Muscle of leg (tissue), 16 donors: ENCODE results near the gene PRR23C. TPM values are rescaled to one million over a fixed set of nuclear protein-coding genes. Genes with fewer than 3 reads are reported as not detected.

Source experiments
- DNase-seq: peaks from one replicate; pipeline ENCODE4 v3.0.0; 2013
- H3K27ac ChIP-seq: one replicate; pipeline ENCODE4 v1.5.1; 2013; ENCODE audit warnings: mild to moderate bottlenecking, low read length, control low read depth
- H3K27me3 ChIP-seq: one replicate; pipeline ENCODE4 v1.6.1; 2013; ENCODE audit warnings: low read length; ENCODE audit not compliant: control insufficient read depth, insufficient read depth
- H3K36me3 ChIP-seq: one replicate; pipeline ENCODE4 v1.6.1; 2013; ENCODE audit warnings: low read length; ENCODE audit not compliant: control insufficient read depth, insufficient read depth
- H3K4me1 ChIP-seq: one replicate; pipeline ENCODE4 v1.6.1; 2013; ENCODE audit warnings: low read length; ENCODE audit not compliant: control insufficient read depth, insufficient read depth
- H3K4me3 ChIP-seq: one replicate; pipeline ENCODE4 v1.5.1; 2013; ENCODE audit warnings: low read length, control low read depth
- H3K9me3 ChIP-seq: replicated peaks from 2 replicates; pipeline ENCODE4 v1.6.1; 2013; ENCODE audit warnings: low read depth, low read length; ENCODE audit not compliant: control insufficient read depth
- WGBS: methylation state at CpG from one replicate; pipeline ENCODE4 v1.1.5; 2013; ENCODE audit warnings: missing lambda C conversion rate; ENCODE audit not compliant: insufficient coverage; 5-methylcytosine and 5-hydroxymethylcytosine counted together
- long read RNA-seq, 11 donors: transcript quantifications; one replicate each; lab custom pipeline, GENCODE V29; 2026
- polyA plus RNA-seq, 8 donors: library from polyadenylated mRNA; unstranded; fragments of 120-200 nt; gene quantifications; one replicate each; pipeline versions ENCODE4 v1.2.1 to v1.2.3, GENCODE V29; 2013; ENCODE audit warnings: inconsistent platforms in 1 of 8, low replicate concordance in 1 of 8; ENCODE audit not compliant: insufficient read length in 8 of 8, insufficient read depth in 1 of 8
- total RNA-seq: library from RNA; stranded (reverse); fragments of 120-200 nt; gene quantifications from one replicate; pipeline ENCODE4 v1.2.4, GENCODE V29; 2013

Gene PRR23C
- total RNA-seq (not detected), polyA plus RNA-seq (not detected)
- long read RNA-seq, donor 1 = 0 reads
- long read RNA-seq, donor 2 = 0 reads
- long read RNA-seq, donor 3 = 0 reads
- long read RNA-seq, donor 4 = 0 reads
- long read RNA-seq, donor 5 = 0 reads
- long read RNA-seq, donor 6 = 0 reads
- long read RNA-seq, donor 7 = 0 reads
- long read RNA-seq, donor 8 = 0 reads
- long read RNA-seq, donor 9 = 0 reads
- long read RNA-seq, donor 10 = 0 reads
- long read RNA-seq, donor 11 = 0 reads

GRCh38 chr3:139044366-139045210 lies at the start of gene PRR23C:
Gene PRR23C, minus strand, starts transcription at chr3:139044892. Its CDS starts 272 bp downstream, at chr3:139044620.
- H3K27ac ChIP-seq = no peak within 1 kb of the TSS
- H3K27me3 ChIP-seq = peaks cover 2% of the 10 kb centered on the region
- no peaks in the 10 kb centered on the region for H3K36me3 ChIP-seq
- DNase-seq = no peak
- H3K4me3 ChIP-seq = no peak within 1 kb of the TSS
- 45% methylated on average over 69 of the region's 77 CpGs for WGBS
- H3K9me3 ChIP-seq = peaks cover 8% of the 10 kb centered on the region
- no peaks in the 10 kb centered on the region for H3K4me1 ChIP-seq

- Histone ChIP-seq H3K27me3 (no peaks in the 10 kb centered on the region), H3K36me3 (no peaks in the 10 kb centered on the region)
Observed at GRCh38 chr3:139093840-139094239, 49.1 kb upstream of the PRR23C start.

GRCh38 chr3:139088462-139089324 lies 44.0 kb upstream of the PRR23C start:
- Histone ChIP-seq H3K36me3 (no peaks in the 10 kb centered on the region), H3K4me3 (no peak overlapping the region), H3K27me3 (no peaks in the 10 kb centered on the region), H3K27ac (no peak overlapping the region), H3K9me3 (no peaks in the 10 kb centered on the region), H3K4me1 (no peaks in the 10 kb centered on the region)
- no peak for DNase-seq
- 68% methylated on average over 5 of the region's 8 CpGs for WGBS

More at GRCh38 chr3:139093840-139094239, 49.1 kb upstream of the PRR23C start:
- Histone ChIP-seq H3K4me3 (no peak overlapping the region), H3K27ac (no peak overlapping the region), H3K4me1 (no peaks in the 10 kb centered on the region), H3K9me3 (no peaks in the 10 kb centered on the region)
- no CpG with 5 or more reads among the region's 1 CpG for WGBS
- DNase-seq = no peak

- DNase-seq = no peak
- Histone ChIP-seq H3K4me1 (no peaks in the 10 kb centered on the region), H3K9me3 (no peaks in the 10 kb centered on the region), H3K36me3 (no peaks in the 10 kb centered on the region), H3K27ac (no peak overlapping the region), H3K27me3 (no peaks in the 10 kb centered on the region), H3K4me3 (no peak overlapping the region)
- WGBS = 67% methylated on average over 2 of the region's 4 CpGs
Observed at GRCh38 chr3:139087621-139088020, 42.9 kb upstream of the PRR23C start.

GRCh38 chr3:139084176-139084575 lies 39.5 kb upstream of the PRR23C start:
- H3K9me3 ChIP-seq = no peaks in the 10 kb centered on the region
- no peak for DNase-seq
- H3K4me3 ChIP-seq = no peak overlapping the region
- no peaks in the 10 kb centered on the region for H3K4me1 ChIP-seq
- no peaks in the 10 kb centered on the region for H3K36me3 ChIP-seq
- H3K27ac ChIP-seq = no peak overlapping the region
- no peaks in the 10 kb centered on the region for H3K27me3 ChIP-seq

GRCh38 chr3:139074565-139075115 lies 29.9 kb upstream of the PRR23C start:
- no peak overlapping the region for H3K4me3 ChIP-seq
- no peaks in the 10 kb centered on the region for H3K4me1 ChIP-seq
- no peak for DNase-seq
- WGBS = no CpG with 5 or more reads among the region's 2 CpGs
- no peaks in the 10 kb centered on the region for H3K27me3 ChIP-seq
- H3K9me3 ChIP-seq = peaks cover 5% of the 10 kb centered on the region
- H3K36me3 ChIP-seq = no peaks in the 10 kb centered on the region
- no peak overlapping the region for H3K27ac ChIP-seq

GRCh38 chr3:139062918-139063317 lies 18.2 kb upstream of the PRR23C start:
- H3K27me3 ChIP-seq = no peaks in the 10 kb centered on the region
- WGBS = no CpG with 5 or more reads among the region's 1 CpG
- no peak for DNase-seq

GRCh38 chr3:139052802-139053600 lies 8.3 kb upstream of the PRR23C start:
- no peaks in the 10 kb centered on the region for H3K27me3 ChIP-seq
- H3K9me3 ChIP-seq = no peaks in the 10 kb centered on the region
- no peak overlapping the region for H3K27ac ChIP-seq
- no CpG with 5 or more reads among the region's 2 CpGs for WGBS
- no peak overlapping the region for H3K4me3 ChIP-seq
- no peak for DNase-seq
- H3K4me1 ChIP-seq = no peaks in the 10 kb centered on the region
- no peaks in the 10 kb centered on the region for H3K36me3 ChIP-seq

More at GRCh38 chr3:139062918-139063317, 18.2 kb upstream of the PRR23C start:
- no peak overlapping the region for H3K27ac ChIP-seq
- H3K9me3 ChIP-seq = no peaks in the 10 kb centered on the region
- H3K4me1 ChIP-seq = no peaks in the 10 kb centered on the region
- H3K4me3 ChIP-seq = no peak overlapping the region
- no peaks in the 10 kb centered on the region for H3K36me3 ChIP-seq

GRCh38 chr3:139043554-139044365 lies 932 bp downstream of the PRR23C start:
- no peaks in the 10 kb centered on the region for H3K4me1 ChIP-seq
- H3K27ac ChIP-seq = no peak overlapping the region
- no peaks in the 10 kb centered on the region for H3K36me3 ChIP-seq
- peaks cover 8% of the 10 kb centered on the region for H3K9me3 ChIP-seq
- no peak for DNase-seq
- no peak overlapping the region for H3K4me3 ChIP-seq
- WGBS = 72% methylated on average over 47 of the region's 50 CpGs
- H3K27me3 ChIP-seq = peaks cover 2% of the 10 kb centered on the region
